ENCODE data around the gene PDE3B.

GRCh38 chr11:14748090-14748489, 104.5 kb downstream of the PDE3B start:
- no peak for TF ChIP-seq EZH2 (IDR thresholded peaks at IDR 0.05; ENCODE audit: low read length)
- no peak for TF ChIP-seq CTCF (optimal IDR thresholded peaks at IDR 0.05 in 1 of 3, IDR thresholded peaks at IDR 0.05 in 1 of 3, conservative IDR thresholded peaks at IDR 0.05 in 1 of 3; ENCODE audit: extremely low read depth in 1 of 3, insufficient read depth in 2 of 3, low read length in 3 of 3)

Data from keratinocyte (primary cell).